Posterior vena cava (tissue), 2 donors: Measurements from ENCODE around the gene RFLNA. TPM values are rescaled to one million over a fixed set of nuclear protein-coding genes. Genes with fewer than 3 reads are reported as not detected.
"Not testable (repeated sequence)": the region's sequence is repeated elsewhere in the genome, so short reads cannot be mapped to it uniquely, and the experiment has no call there.

Experiments used
- DNase-seq: peaks from one replicate; pipeline ENCODE4 v3.0.0-alpha.2; 2020; ENCODE audit warnings: low spot score
- intact Hi-C, 2 donors: fragments of 100-400 bp; cut with DNase I; formaldehyde crosslinking; loops; one replicate each; pipeline versions ENCODE4 v1.14.1 to v1.14.2; 2022 to 2023
- total RNA-seq, 2 donors: library from RNA; stranded (reverse); fragmentation: NEBNext Ultra II Directional; extraction: Animal tissue kit (Norgen Biotek cat#: 25700); gene quantifications; one replicate each; pipeline ENCODE4 v1.2.1, GENCODE V29; 2021
- donor health status: DM: yes; HTN: yes; CAD: no.
- donor health status: DM: yes; HTN: yes; CAD: no.

Gene RFLNA
- total RNA-seq, 2 donors from 2014 or later: 0.97 to 1.2 TPM

DNA sequence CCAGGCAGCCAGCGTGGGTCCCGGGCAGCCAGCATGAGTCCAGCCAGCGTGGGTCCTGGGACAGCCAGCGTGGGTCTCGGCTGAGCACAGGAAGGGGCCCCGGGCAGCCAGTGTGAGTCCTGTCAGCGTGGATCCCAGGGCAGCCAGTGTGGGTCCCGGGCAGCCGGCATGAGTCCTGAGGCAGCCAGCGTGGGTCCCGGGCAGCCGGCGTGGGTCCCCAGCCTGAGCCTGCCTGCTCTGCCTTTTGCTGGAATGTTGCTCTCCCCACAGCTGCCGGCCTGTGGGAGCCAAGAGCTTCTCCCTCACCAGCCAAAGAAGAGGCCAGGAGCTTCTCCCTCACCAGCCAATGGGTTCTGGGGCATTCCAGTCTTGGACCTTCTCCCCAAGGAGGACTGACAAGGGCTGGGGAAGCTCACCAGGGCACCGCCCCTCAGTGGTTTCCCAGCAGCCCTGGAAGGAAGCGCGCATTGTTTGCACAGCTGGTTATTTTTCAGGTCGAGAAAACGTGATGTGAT lies 15.0 kb upstream of the RFLNA start:
- intact Hi-C loops: no loop called here
- DNase-seq: no peak

DNA sequence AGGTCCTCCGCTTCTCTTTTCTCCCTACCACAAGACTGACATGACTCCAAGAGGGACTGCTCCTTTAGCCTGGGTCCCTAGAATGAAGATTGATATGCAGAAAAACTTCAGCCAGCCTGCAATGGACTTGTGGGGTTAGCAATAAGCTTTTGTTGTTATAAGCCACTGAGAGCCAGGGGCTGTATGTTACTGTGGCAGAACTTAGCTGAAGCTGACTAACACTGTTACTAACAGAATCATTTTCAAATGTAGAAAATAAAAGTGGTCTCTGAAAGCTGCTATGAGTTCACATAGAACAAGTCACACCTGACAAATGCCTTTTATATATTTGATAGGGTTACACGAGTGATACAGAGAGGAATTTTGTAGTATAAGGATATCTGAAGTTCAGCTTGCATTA lies 13.6 kb upstream of the RFLNA start:
- no peak for DNase-seq

DNA sequence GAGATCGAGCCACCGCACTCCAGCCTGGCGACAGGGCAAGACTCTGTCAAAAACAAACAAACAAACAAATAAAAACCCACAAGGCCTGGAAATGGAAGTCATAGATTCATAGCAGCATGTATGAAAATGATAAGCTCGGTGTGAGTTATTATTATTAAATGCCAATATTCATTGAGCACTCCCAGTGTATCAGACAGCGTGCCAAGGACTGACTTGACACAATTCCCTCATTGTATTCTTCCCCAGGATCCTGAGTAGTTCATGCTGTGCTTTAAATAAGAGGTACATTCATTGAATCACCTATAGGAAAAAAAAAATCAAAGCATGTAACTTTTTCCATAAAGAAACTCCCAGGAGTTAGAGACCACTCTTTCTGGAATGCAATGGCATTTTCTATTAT lies 12.6 kb upstream of the RFLNA start:
- no peak for DNase-seq
- intact Hi-C loops: no loop called here

More for the DNA sequence above, 13.6 kb upstream of the RFLNA start:
- intact Hi-C loops: no loop called here

DNA sequence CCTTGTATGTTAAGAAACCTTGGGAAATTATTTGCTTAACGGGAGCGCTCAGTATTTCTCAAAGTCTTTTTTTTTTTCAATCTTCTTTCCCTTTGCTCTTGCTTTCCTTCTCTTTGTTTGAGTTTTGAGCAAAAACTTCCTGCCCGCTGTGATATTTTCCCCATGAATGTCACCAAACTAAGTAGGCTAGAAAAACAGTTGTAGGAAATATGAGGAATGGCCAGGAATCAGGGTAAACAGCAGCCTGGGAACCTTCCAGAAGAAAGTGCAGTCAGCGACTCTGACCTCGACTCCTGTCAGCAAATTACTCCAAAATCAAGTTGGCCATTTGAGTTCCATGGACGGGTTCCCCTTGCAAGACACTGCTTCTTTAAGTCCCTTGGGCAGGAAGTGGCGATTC lies 11.6 kb upstream of the RFLNA start:
- intact Hi-C loops: no loop called here
- no peak for DNase-seq

DNA sequence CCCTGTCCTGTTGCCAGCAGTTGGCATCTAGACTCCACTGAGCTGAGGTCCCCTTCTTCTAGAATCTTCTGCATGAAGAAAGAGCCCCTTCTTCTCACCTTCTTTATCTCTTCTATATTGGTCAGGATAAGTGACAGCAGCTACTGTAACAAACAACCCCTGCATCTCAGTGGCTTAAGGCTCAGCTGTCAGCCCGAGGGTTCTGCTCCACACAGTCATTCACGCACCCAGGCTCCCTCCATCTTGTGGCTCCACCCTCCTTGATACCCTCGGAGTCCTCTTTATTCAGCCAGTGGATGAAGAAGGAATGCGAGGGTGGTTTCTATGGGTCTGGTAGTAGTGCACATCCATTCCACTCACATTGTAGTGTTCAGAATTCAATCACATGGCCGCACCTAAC lies 10.5 kb upstream of the RFLNA start:
- intact Hi-C loops: no loop called here
- DNase-seq: no peak

DNA sequence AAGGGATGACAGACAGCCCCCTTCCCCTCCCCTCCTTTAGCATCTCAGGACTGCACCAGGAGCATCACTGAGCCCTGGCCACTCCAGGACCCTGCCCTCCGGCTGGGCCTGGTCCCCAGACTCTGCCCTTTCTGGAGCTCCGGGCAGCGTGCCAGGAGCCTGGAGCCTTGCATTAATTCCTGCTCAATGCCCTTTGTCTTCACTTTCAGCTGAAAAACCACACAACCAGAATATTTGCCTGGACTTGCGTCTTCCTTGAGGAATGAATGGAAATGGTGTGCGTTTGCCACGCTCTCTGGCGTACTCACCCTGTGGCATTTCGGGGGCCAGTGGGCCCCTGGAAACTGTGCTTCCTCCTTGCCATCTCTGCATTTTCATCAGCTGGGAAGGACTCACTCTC lies 8.5 kb upstream of the RFLNA start:
- DNase-seq: peak; percentile 64
- intact Hi-C loops: no loop called here

DNA sequence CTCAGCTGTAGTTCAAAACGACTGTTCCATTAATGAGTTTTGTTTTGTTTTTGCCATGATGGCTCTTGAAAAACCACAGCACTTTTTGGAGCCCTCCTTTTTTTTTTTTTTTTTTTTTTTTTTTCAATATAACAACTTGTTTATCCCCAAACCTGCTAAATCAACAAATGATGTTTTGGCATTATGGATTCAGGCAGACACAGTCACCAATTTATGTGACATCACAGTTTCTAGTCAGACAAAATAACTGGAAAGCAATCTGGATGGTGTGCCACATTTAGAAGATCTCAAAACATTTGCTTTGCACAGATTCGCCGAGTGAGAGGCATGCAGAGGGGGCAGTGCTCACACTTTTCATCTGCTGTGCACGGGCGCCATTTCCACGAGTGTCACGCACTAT lies 7.9 kb upstream of the RFLNA start:
- intact Hi-C loops: no loop called here
- peak; percentile 19 for DNase-seq

DNA sequence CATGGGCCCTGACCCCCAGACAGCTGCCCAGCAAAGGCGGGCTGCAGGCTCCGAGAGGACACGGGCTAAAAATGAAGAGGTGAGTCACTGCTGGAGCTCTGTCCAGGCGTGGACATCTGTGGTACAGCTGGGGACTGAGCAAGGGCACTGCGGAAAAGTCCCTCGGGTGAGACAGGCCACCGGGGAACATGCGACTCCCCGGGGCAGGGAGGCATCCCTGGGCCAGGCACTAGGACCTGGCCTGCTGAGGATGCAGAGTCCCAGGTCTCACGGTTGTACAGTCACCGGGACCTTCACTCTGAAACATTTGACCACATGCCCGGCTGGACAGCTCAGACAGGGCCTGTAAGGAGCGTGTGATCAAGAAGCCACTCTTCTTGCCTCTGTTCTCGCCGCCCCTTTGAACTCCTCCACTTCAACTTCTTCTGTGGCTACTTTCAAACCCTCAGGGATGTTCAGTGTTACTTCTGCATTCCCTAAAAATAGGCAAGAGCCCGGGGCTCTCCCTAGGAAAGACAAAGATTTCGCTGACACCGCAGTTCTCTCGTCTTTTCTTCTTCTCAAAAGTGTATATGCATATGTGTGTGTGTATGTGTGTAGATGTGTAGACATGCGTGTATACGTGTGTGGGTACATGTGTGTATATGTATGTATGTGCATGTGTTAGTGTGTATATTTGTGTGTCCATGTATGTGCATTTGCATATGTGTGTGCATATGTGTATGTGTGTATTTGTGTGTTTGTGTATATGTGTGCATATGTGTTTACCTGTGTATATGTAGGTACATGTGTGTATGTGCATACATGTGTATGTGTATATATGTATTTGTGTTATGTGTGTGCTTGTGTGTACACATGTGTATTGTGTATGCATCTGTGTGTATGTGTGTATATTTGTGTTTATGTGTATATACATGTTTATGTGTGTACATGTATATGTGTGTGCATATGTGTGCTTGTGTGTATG lies 5.0 kb upstream of the RFLNA start:
- peak; percentile 42 for DNase-seq
- intact Hi-C loops: no loop called here

DNA sequence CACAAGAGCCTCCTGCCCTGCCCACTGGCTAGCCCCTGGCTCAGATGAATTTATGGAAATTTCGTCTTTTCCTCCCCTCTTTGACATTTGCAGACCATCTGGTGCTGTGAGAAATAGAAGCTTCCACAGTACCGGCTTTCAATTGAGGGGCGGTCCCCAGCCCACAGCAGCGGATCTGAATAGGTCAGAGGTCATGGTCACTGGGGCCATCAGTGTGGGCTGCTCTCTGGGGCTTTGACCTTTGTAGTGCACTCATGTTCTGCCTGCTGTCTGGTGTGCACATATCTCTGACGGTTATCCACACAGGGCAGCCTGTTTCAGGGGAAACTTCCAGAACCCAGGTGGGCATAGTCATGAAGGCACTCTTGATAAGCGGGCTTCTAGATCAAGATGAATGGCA lies 2.5 kb upstream of the RFLNA start:
- intact Hi-C loops: no loop called here
- DNase-seq: peak; percentile 32

DNA sequence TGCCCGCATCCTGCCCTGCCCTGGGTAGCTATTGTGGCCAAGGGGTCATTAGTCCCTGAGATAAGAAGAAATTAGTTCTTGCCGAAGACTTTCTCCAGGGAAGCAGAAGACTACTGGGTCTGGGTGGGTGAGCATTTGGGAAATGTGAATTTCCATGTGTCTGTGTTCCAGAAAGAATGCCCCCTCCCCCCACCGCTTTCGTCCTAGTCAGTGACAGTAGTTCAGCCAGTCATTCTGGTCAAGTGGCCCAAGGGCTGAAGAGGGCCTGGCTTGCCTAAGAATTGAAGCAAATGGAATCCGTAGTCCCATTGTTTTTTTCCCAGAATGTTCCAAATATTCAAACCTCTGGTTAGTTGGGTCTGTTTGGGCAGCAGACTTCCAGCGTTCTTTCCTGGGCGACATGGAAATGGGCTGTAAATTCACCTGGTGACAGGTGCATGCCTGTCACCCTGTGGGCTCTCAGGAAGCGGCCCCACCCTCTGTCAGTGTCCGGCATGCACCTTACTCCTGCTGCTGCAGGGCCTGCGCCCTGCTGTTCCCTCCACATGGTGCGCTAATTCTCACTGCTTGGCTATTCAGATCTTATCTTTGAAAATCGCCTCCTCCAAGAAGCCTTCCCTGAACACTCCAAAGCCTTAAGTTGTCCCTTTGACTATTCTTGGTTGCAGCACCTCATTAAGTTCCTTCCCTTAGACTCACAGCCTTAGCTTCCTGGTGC lies 1.4 kb upstream of the RFLNA start:
- intact Hi-C loops: no loop called here
- DNase-seq: peak; percentile 22

DNA sequence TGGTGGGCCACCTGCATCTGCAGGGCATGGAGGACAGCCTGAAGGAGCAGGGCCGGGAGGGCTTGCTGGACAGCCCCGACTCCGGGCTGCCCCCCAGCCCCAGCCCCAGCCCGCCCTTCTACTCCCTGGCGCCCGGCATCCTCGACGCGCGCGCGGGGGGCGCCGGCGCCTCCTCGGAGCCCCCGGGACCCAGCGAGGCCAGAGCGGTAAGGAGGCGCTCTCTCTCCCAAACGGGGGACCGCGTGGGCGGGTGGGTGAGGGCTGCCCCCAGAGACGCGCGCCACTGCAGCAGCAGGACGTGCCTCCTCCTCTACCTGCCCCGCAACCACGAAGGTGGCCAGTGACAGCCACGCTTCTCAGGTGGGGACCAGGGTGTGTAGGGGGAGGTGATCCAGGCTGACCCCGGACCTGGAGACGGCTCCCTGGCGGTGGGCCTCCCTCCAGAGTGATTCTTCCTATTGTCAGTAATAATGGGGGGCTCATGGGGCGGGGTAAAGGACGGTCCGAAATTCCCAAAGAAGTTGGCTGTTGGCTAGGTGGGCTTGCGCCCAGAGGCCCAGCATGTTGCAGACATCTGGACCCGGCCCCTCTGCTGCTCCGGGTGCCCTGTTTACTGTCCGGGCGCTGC lies 652 bp downstream of the RFLNA start:
- peak; percentile 81 for DNase-seq
- intact Hi-C loops: no loop called here

DNA sequence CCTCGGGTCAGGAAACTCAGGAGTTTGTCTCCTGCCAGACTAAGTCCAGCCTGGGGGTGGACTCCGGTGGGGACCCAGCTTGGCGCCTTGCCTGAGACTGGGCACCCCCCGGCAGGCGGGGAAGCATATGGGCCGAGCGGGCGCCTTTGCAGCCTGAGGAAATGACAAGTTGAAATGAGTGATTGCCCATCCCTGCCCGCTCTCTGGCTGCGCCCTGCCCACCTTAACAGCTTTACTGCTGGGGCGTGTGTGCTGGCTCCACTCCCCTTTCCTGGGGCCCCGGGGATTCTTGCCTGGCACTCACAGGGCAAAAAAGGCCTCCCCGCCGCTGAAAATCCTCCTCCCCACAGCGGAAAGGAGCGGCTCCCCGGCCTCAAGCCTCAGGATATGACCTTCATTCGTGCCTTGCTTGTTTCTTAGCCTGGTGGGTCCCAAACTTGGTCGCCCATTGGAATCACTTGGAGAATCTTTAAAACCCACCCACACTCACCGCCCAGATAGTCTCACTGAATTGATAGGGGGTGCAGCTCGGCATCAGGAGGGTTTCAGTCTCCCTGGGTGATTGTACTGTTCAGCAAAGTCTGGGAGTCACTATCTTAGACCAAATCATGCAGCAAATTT lies 1.5 kb downstream of the RFLNA start:
- peak; percentile 76 for DNase-seq
- intact Hi-C loops: no loop called here

DNA sequence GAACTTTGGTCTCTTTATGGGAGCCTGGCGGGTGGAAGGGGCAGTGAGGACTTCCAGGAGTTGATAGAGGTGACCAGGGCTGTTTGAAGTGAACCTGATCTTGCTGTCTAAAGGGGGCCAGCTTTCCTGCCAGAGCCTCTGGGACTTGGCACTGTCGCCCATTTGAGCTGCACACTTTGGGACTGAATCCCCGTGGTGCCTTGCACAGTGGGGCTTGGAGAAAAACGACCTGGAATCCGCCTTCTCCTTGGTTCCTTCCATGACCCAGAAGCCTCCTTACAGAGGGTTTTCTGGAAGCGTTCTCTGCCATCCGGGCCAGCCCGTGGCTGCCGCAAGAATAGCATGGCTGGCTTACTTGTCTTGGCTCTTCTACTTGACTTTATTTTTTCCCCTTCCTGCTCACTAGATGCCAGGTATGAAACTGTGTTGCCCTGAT lies 2.0 kb downstream of the RFLNA start:
- intact Hi-C loops: no loop called here
- peak; percentile 71 for DNase-seq

DNA sequence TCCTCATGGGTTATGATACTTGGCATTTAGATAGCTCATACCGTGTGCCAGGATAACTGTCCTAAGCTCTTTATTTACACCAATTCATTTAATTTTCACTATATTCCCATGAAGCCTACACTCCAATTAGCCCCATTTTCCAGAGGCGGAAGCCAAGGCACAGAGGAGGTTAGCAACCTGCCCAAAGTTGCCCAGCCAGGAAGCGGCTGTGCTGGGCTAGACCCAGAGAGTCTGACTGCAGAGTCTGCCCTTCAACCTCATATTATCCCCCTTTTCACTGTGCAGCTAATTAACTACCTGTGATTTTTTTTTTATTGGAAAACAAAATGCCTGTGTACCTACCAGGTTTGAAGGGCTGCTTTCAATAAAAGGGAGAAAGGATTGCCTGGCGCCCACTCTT lies 2.5 kb downstream of the RFLNA start:
- DNase-seq: no peak
- intact Hi-C loops: no loop called here

DNA sequence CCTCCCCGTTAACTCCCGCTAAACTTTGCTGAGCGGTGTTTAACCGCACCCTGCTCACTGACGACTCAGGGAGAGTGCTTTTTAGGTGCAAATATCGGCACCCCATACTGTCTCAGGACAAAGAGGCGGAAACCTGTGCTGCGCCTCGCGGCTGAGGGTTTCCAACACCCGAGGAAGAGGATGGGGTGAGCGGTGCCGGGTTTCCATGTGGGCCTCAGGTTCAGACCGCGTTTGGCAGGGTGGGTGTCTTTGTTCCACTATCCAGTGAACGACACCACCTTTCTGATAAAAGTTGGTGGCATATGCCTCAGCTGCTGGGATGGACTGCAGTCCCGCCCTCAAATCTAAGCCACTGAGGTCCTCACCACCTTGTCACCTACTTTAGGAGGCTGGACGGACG lies 3.0 kb downstream of the RFLNA start:
- intact Hi-C loops: no loop called here
- DNase-seq: peak; percentile 72

DNA sequence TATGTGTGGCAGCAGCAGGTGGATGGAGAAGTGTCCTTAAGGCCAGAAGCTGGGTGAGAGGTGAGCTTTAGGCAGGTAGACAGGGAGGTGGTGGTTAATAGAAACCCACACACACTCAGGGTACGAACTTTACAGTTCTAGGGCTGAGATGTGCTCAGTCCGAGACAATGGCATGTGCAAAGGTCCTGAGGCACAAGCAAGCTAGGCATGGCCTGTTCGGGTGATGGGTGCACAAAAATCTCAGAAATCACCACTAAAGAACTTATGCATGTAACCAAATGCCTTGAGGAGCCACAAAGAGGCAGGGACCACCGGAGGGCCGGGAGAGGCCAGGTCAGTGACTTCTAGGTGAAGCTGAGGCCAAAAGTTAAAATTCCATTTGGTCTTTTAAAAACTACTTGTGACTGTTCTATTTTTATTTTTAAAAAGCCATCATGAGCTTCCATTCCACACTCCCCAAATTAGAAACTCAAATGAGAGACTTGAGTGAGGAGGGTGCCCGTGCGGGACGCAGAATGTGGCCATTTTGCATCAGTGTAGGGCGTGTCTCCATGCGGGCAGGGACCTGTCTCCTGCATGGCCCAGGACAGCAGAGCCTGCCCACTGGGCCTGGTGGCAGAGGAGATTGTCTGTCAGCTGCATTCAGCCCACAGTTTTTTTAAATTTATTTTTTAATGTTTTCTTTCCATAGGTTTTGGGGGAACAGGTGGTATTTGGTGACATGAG lies 4.0 kb downstream of the RFLNA start:
- peak; percentile 69 for DNase-seq
- intact Hi-C loops: no loop called here

DNA sequence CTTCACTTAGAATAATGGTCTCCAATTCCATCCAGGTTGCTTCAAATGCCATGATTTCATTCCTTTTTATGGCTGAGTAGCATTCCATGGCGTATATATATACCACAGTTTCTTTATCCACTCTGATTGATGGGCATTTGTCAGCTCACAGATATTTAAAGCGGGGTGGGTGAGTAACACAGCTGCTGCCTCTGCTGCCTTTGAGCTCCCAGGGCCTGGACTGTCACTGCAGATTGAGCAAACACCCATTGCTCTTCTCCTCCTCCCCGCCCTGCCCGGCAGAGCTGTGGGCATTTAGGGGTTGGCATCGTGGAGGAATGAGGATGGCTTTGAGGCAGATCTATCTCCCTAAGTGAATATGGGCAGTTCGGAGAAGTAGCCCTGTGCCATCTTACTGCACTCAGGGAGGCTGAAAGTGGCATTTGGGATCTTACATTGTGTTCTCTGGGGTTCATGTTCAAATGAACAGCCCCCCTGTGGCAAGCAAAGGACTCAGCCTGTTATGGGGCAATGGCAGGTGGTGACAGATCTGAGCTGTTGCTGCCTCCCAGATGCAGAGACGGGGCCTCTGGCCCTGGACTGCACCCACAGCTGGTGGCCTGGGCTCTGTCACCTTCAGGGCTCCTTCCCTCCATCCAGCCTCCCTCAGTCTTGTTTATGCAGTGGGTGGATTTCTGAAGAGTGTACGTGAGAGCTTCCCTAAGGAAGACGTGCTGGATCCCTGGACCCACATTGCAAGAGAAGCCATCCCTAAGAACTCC lies 4.9 kb downstream of the RFLNA start:
- peak; percentile 58 for DNase-seq
- intact Hi-C loops: no loop called here

DNA sequence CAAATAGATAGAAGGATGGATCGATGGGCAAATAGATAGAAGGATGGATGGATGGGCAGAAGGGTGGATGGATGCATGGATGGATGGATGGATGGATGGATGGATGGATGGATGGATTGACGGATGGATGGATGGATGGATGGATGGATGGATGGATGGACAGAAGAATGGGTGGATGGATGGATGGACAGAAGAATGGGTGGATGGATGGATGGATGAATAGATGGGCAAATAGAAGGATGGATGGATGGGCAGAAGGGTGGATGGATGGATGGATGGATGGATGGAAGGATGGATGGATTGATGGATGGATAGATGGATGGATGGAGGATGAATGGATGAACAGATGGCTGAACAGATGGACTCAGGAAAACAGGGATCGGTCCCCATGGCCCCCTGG lies 5.8 kb downstream of the RFLNA start:
- DNase-seq, intact Hi-C loops: not testable (repeated sequence)
